AG04450 (cell line): Measurements from ENCODE around the gene KCTD3. TPM values are rescaled to one million over a fixed set of nuclear protein-coding genes. Genes with fewer than 3 reads are reported as not detected.

Source experiments
- CTCF ChIA-PET: fragments of 300-600, 350-600 bp; formaldehyde crosslinking; extraction: SDS; loops from one replicate; lab custom pipeline; 2022; ENCODE audit warnings: antibody characterized with exemption, inconsistent platforms; lab: Charles Lee
- POLR2A ChIA-PET: fragments of 350-600 bp; formaldehyde crosslinking; extraction: SDS; loops from one replicate; lab custom pipeline; 2021; ENCODE audit warnings: antibody characterized with exemption, inconsistent platforms; lab: Yijun Ruan, JAX
- DNase-seq: peaks from one replicate; pipeline ENCODE4 v3.0.0-alpha.2; 2011; ENCODE audit warnings: low read depth, low spot score
- H3K27ac ChIP-seq: one replicate; pipeline ENCODE4 v1.5.1; 2012; ENCODE audit warnings: low read depth, low read length, control low read depth
- H3K27me3 ChIP-seq: one replicate; pipeline ENCODE4 v1.6.0; 2012; ENCODE audit warnings: low read length; ENCODE audit not compliant: control insufficient read depth, insufficient read depth
- H3K4me3 ChIP-seq: 2 replicates; pipeline ENCODE4 v1.5.1; 2011; ENCODE audit warnings: mild to moderate bottlenecking, low read depth, low read length, control low read depth
- H3K9me3 ChIP-seq: 2 replicates; pipeline ENCODE4 v1.5.1; 2012; ENCODE audit warnings: low read length; ENCODE audit not compliant: control insufficient read depth, insufficient read depth
- polyA plus RNA-seq: library from polyadenylated mRNA; depleted of rRNA; stranded (reverse); fragments of >200 nt; gene quantifications from 2 replicates; pipeline ENCODE4 v1.2.3, GENCODE V29; 2011
- TF ChIP-seq, protein P1 (sequence below): IDR thresholded peaks from 2 replicates; pipeline ENCODE4 v1.5.1; 2011; ENCODE audit warnings: low read depth, low read length, control low read depth, inconsistent platforms

Gene KCTD3
- polyA plus RNA-seq, 1 experiment: 85.0 TPM

DNA sequence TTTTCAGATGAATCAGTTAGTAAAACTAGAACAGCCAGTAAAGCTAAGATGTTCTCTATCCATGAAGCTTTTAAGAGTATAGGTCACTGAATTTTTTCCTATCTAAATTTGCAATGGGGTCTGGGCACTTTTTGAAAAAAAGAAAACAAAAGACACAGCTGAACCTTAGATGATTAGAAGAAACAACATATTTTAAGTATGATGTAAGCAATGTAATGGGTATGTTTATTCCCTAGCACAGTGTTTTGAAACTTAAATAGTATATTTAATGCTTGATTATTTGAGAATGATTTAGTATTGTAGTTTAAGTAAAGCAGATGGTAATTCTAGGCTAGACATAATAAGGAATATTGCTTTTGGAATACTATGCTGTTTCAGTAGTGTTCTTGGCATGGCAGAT, 36.2 kb downstream of the KCTD3 start:
- POLR2A ChIA-PET: interaction anchor here (0.7 kb wide), 1 partner anchor 135 kb away, joined by 3 read pairs; no protein-coding TSS in a partner anchor
- H3K4me3 ChIP-seq: no peak overlapping the region
- no peaks in the 10 kb centered on the region for H3K27me3 ChIP-seq
- TF ChIP-seq, protein P1, sequence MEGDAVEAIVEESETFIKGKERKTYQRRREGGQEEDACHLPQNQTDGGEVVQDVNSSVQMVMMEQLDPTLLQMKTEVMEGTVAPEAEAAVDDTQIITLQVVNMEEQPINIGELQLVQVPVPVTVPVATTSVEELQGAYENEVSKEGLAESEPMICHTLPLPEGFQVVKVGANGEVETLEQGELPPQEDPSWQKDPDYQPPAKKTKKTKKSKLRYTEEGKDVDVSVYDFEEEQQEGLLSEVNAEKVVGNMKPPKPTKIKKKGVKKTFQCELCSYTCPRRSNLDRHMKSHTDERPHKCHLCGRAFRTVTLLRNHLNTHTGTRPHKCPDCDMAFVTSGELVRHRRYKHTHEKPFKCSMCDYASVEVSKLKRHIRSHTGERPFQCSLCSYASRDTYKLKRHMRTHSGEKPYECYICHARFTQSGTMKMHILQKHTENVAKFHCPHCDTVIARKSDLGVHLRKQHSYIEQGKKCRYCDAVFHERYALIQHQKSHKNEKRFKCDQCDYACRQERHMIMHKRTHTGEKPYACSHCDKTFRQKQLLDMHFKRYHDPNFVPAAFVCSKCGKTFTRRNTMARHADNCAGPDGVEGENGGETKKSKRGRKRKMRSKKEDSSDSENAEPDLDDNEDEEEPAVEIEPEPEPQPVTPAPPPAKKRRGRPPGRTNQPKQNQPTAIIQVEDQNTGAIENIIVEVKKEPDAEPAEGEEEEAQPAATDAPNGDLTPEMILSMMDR: no peak
- DNase-seq: no peak
- CTCF ChIA-PET: interaction anchor here (0.6 to 1.3 kb wide), 2 partner anchors 23 to 322 kb away, joined by 3 read pairs; no protein-coding TSS in a partner anchor
- H3K9me3 ChIP-seq: no peaks in the 10 kb centered on the region
- no peak overlapping the region for H3K27ac ChIP-seq

DNA sequence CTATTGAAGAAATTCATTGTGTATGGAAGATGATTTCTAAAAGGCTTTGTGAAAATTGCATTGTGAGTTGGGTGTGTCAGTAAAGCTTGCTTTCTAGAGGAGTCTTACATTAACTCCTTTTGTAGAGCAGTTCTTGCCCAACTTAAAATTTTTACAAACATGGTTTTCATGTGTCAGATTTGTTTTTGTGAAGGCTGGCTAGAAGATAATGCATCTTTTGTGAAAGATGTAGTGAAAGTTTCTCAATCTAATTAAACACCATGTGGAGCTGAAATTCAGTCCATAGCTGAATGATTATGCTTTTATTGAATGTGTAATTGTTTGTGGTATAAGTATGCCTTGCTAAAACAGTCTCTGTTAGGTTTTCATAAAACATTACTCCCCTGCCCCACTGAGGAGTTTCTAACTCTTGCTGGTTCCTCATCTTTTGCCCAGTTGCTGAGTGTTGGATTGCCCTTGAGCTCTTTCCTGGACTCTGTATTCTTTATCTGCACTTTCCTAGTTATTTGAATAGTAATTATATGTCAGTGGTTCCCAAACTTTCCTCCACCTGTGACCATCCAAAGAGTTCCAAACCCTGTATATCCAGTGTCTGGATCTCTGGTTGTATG, 38.0 kb downstream of the KCTD3 start:
- H3K27me3 ChIP-seq: no peaks in the 10 kb centered on the region
- CTCF ChIA-PET: interaction anchor here (0.7 to 2.6 kb wide), 3 partner anchors 18 to 962 kb away, joined by 3 to 8 read pairs (median 4); no protein-coding TSS in a partner anchor
- no peak overlapping the region for H3K4me3 ChIP-seq
- no peak for DNase-seq
- no peaks in the 10 kb centered on the region for H3K9me3 ChIP-seq
- TF ChIP-seq, protein P1: no peak
- H3K27ac ChIP-seq: no peak overlapping the region
- POLR2A ChIA-PET: interaction anchor here (1.2 kb wide), 1 partner anchor 37 kb away, joined by 3 read pairs; no protein-coding TSS in a partner anchor

- no peak overlapping the region for H3K27ac ChIP-seq
- CTCF ChIA-PET: interaction anchor here (1.0 to 2.6 kb wide), 3 partner anchors 12 to 18 kb away, joined by 3 to 10 read pairs (median 8); no protein-coding TSS in a partner anchor
- no peak for DNase-seq
These were observed 38.9 kb downstream of the KCTD3 start for GRCh38 chr1:215606036-215606435.

DNA sequence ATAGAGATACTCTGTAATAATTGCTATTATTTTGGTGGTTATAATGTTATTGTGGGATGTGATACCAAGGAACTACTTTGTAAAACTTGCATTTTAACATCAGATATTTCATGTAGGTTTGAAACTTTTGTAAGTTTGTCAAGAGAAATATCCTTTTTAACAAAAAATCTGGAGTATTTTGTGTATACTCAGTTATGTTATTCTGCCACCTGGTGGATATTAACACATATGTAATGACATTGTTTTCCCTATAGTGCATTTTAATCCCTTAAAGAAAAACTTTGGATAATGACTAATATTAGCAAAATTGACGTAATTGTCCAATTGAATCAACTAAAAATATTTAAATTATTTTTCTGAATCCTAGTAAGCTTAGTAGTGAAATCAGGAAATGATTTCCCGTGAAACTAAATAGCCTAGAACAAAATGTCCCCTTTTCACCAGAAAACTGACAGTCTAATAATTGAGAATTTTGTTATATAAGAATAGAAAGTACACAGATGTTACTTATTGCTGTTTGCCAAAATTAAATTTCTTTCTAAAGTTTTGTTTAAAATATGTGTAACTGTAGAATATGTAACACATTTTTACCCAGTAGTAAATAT, 39.6 kb downstream of the KCTD3 start:
- CTCF ChIA-PET: interaction anchor here (1.0 to 2.6 kb wide), 6 partner anchors 11 to 104 kb away, joined by 3 to 10 read pairs (median 4); no protein-coding TSS in a partner anchor
- Histone ChIP-seq H3K9me3 (no peaks in the 10 kb centered on the region), H3K4me3 (no peak overlapping the region), H3K27me3 (no peaks in the 10 kb centered on the region), H3K27ac (no peak overlapping the region)
- no peak for DNase-seq
- TF ChIP-seq, protein P1: peak; percentile 47
- POLR2A ChIA-PET: no interaction called here

More at GRCh38 chr1:215606036-215606435, 38.9 kb downstream of the KCTD3 start:
- H3K27me3 ChIP-seq: no peaks in the 10 kb centered on the region
- H3K9me3 ChIP-seq: no peaks in the 10 kb centered on the region
- POLR2A ChIA-PET: no interaction called here
- H3K4me3 ChIP-seq: no peak overlapping the region
- TF ChIP-seq, protein P1: no peak

DNA sequence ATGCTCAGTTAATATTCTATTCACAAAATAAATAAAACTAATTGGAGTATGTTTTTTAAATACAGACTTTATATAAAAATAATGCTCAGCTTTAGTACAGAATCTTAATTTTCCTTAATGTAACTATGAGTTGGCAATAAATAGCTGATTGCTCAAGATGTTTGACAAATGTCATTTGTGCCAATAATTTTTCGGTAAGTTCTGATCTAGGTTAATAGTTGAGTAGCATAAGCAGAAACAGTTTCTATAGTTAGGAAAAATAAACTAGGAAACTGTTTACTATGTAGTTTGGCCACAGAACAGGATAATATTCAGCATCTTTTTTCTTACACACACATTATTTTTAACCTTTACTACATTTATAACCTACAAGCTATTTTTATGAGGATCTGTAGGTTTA, 40.3 kb downstream of the KCTD3 start:
- Histone ChIP-seq H3K9me3 (no peaks in the 10 kb centered on the region), H3K27ac (no peak overlapping the region), H3K4me3 (no peak overlapping the region), H3K27me3 (no peaks in the 10 kb centered on the region)
- ChIA-PET POLR2A (no interaction called here), CTCF (interaction anchor here (1.0 to 2.6 kb wide), 6 partner anchors 10 to 103 kb away, joined by 3 to 10 read pairs (median 4); no protein-coding TSS in a partner anchor)
- no peak for DNase-seq
- TF ChIP-seq, protein P1: no peak
